SK-N-SH treated with all-trans-retinoic acid at 6 μM for 48 hours (cell line): Measurements from ENCODE around the gene MAPRE2.

ENCODE experiments used
- ATAC-seq: fragments of 200-7000 bp; cut with Tn5 transposase; 3 replicates; pipeline ENCODE4 v1.9.1; 2020; ENCODE audit warnings: mild to moderate bottlenecking, moderate library complexity
- ARNTL ChIP-seq: fragments of 450-650 bp; formaldehyde crosslinking; IDR thresholded peaks from 2 replicates; pipeline ENCODE4 v1.5.0; 2020; ENCODE audit warnings: low read depth, mild to moderate bottlenecking, moderate library complexity, borderline replicate concordance
- BACH2 ChIP-seq: fragments of 250-450 bp; sonication (Bioruptor Pico); IDR thresholded peaks from 2 replicates; pipeline ENCODE4 v1.9.0; 2021; ENCODE audit warnings: mild to moderate bottlenecking, borderline replicate concordance
- CREB5 ChIP-seq: fragments of 250-450 bp; sonication (Bioruptor Pico); IDR thresholded peaks from 2 replicates; pipeline ENCODE4 v1.5.1; 2020; ENCODE audit warnings: low read depth, mild to moderate bottlenecking, moderate library complexity
- CSDC2 ChIP-seq: fragments of 250-450 bp; sonication (Bioruptor Pico); IDR thresholded peaks from 2 replicates; pipeline ENCODE4 v1.5.0; 2020; ENCODE audit warnings: mild to moderate bottlenecking, moderate library complexity
- CSRNP3 ChIP-seq: fragments of 250-450 bp; sonication (Bioruptor Pico); IDR thresholded peaks from 2 replicates; pipeline ENCODE4 v1.5.1; 2021; ENCODE audit warnings: mild to moderate bottlenecking, moderate library complexity
- ESRRG ChIP-seq: fragments of 250-450 bp; sonication (Bioruptor Pico); IDR thresholded peaks from 2 replicates; pipeline ENCODE4 v1.6.1; 2021; ENCODE audit warnings: mild to moderate bottlenecking
- GLIS3 ChIP-seq: fragments of 250-450 bp; sonication (Bioruptor Pico); IDR thresholded peaks from 2 replicates; pipeline ENCODE4 v1.5.0; 2020; ENCODE audit warnings: mild to moderate bottlenecking, moderate library complexity
- ISL1 ChIP-seq: fragments of 250-450 bp; sonication (Bioruptor Pico); IDR thresholded peaks from 2 replicates; pipeline ENCODE4 v2.1.2; 2022; ENCODE audit warnings: mild to moderate bottlenecking, moderate library complexity
- OSR1 ChIP-seq: fragments of 250-450 bp; sonication (Bioruptor Pico); IDR thresholded peaks from 2 replicates; pipeline ENCODE4 v1.8.0; 2022; ENCODE audit warnings: moderate library complexity, mild to moderate bottlenecking, inconsistent platforms
- POU6F1 ChIP-seq: fragments of 250-450 bp; sonication (Bioruptor Pico); IDR thresholded peaks from 2 replicates; pipeline ENCODE4 v1.8.0; 2021; ENCODE audit warnings: low read depth, mild to moderate bottlenecking, moderate library complexity, borderline replicate concordance
- PPARA ChIP-seq: fragments of 250-450 bp; sonication (Bioruptor Pico); IDR thresholded peaks from 2 replicates; pipeline ENCODE4 v1.5.0; 2020; ENCODE audit warnings: mild to moderate bottlenecking, borderline replicate concordance
- RARB ChIP-seq: fragments of 250-450 bp; sonication (Bioruptor Pico); IDR thresholded peaks from 2 replicates; pipeline ENCODE4 v1.8.0; 2021; ENCODE audit warnings: mild to moderate bottlenecking, moderate library complexity
- SNAI2 ChIP-seq: fragments of 250-450 bp; sonication (Bioruptor Pico); IDR thresholded peaks from 2 replicates; pipeline ENCODE4 v1.5.0; 2020; ENCODE audit warnings: mild to moderate bottlenecking, moderate library complexity
- TCF4 ChIP-seq: fragments of 250-450 bp; sonication (Bioruptor Pico); IDR thresholded peaks from 2 replicates; pipeline ENCODE4 v1.8.0; 2021; ENCODE audit warnings: mild to moderate bottlenecking, moderate library complexity, borderline replicate concordance
- TOX ChIP-seq: fragments of 250-450 bp; sonication (Bioruptor Pico); IDR thresholded peaks from 2 replicates; pipeline ENCODE4 v1.8.0; 2021; ENCODE audit warnings: mild to moderate bottlenecking, moderate library complexity, borderline replicate concordance
- TSHZ2 ChIP-seq: fragments of 250-450 bp; sonication (Bioruptor Pico); IDR thresholded peaks from 2 replicates; pipeline ENCODE4 v1.5.0; 2020; ENCODE audit warnings: mild to moderate bottlenecking, moderate library complexity
- ZC3H10 ChIP-seq: fragments of 250-450 bp; sonication (Bioruptor Pico); IDR thresholded peaks from 2 replicates; pipeline ENCODE4 v1.5.1; 2021; ENCODE audit warnings: mild to moderate bottlenecking, moderate library complexity
- ZFP3 ChIP-seq: fragments of 250-450 bp; sonication (Bioruptor Pico); IDR thresholded peaks from 2 replicates; pipeline ENCODE4 v1.5.0; 2020; ENCODE audit warnings: mild to moderate bottlenecking, moderate library complexity
- ZFP30 ChIP-seq: fragments of 450-650 bp; formaldehyde crosslinking; IDR thresholded peaks from 2 replicates; pipeline ENCODE4 v1.5.0; 2022; ENCODE audit warnings: mild to moderate bottlenecking, moderate library complexity
- ZNF565 ChIP-seq: fragments of 450-650 bp; formaldehyde crosslinking; conservative IDR thresholded peaks from 2 replicates; pipeline ENCODE4 v1.5.0; 2020; ENCODE audit warnings: low read depth, mild to moderate bottlenecking, moderate library complexity
- ZNF70 ChIP-seq: fragments of 450-650 bp; formaldehyde crosslinking; IDR thresholded peaks from 2 replicates; pipeline ENCODE4 v1.5.0; 2020; ENCODE audit warnings: mild to moderate bottlenecking, moderate library complexity
- ZNF8 ChIP-seq: fragments of 450-650 bp; formaldehyde crosslinking; IDR thresholded peaks from 2 replicates; pipeline ENCODE4 v1.5.0; 2020; ENCODE audit warnings: mild to moderate bottlenecking, moderate library complexity

MAPRE2 gene

GRCh38 chr18:35174745-35175144 is 133.5 kb downstream of the MAPRE2 start:
- no peak for ATAC-seq
- TF ChIP-seq ZNF8 (CRISPR knock-in tag) (no peak), CREB5 (no peak), TSHZ2 (CRISPR knock-in tag) (no peak)

GRCh38 chr18:35176925-35177324 is 135.7 kb downstream of the MAPRE2 start:
- no peak for ATAC-seq
- no peak for TF ChIP-seq ESRRG (CRISPR knock-in tag)
- no peak for TF ChIP-seq TCF4 (CRISPR knock-in tag)
- TF ChIP-seq ARNTL (CRISPR knock-in tag) = no peak
- TF ChIP-seq OSR1 (CRISPR knock-in tag) = no peak
- TF ChIP-seq ZFP3 = no peak
- TF ChIP-seq ZFP30 (CRISPR knock-in tag) = no peak
- TF ChIP-seq ZNF565 = no peak
- no peak for TF ChIP-seq POU6F1 (CRISPR knock-in tag)

GRCh38 chr18:35178260-35178659 is 137.0 kb downstream of the MAPRE2 start:
- TF ChIP-seq PPARA (no peak), ZNF565 (no peak), ZNF70 (CRISPR knock-in tag) (no peak), ZC3H10 (CRISPR knock-in tag) (no peak), TCF4 (CRISPR knock-in tag) (no peak), ZFP3 (no peak), ZNF8 (CRISPR knock-in tag) (no peak)
- TF ChIP-seq, all 23 proteins: peak for 0
- ATAC-seq = peak; percentile 81

- TF ChIP-seq TOX (CRISPR knock-in tag) (no peak), BACH2 (CRISPR knock-in tag) (no peak), ZFP30 (CRISPR knock-in tag) (no peak), ZNF8 (CRISPR knock-in tag) (no peak), GLIS3 (no peak), TCF4 (CRISPR knock-in tag) (no peak), CSDC2 (CRISPR knock-in tag) (no peak), OSR1 (CRISPR knock-in tag) (no peak), ARNTL (CRISPR knock-in tag) (no peak), ZFP3 (no peak), RARB (CRISPR knock-in tag) (no peak), ISL1 (CRISPR knock-in tag) (no peak)
- no peak for ATAC-seq
These were observed 138.7 kb downstream of the MAPRE2 start for GRCh38 chr18:35179906-35180305.

GRCh38 chr18:35180455-35180854 is 139.2 kb downstream of the MAPRE2 start:
- TF ChIP-seq CSDC2 (CRISPR knock-in tag) = no peak
- TF ChIP-seq ESRRG (CRISPR knock-in tag) = no peak
- no peak for TF ChIP-seq ZNF8 (CRISPR knock-in tag)
- no peak for TF ChIP-seq TOX (CRISPR knock-in tag)
- TF ChIP-seq OSR1 (CRISPR knock-in tag) = no peak
- TF ChIP-seq, all 23 proteins: peak for 0

GRCh38 chr18:35182151-35182550 is 140.9 kb downstream of the MAPRE2 start:
- no peak for ATAC-seq
- no peak for TF ChIP-seq ARNTL (CRISPR knock-in tag)
- TF ChIP-seq ESRRG (CRISPR knock-in tag) = no peak
- no peak for TF ChIP-seq CREB5
- TF ChIP-seq ZNF565 = no peak
- no peak for TF ChIP-seq OSR1 (CRISPR knock-in tag)
- no peak for TF ChIP-seq PPARA
- TF ChIP-seq RARB (CRISPR knock-in tag) = no peak
- TF ChIP-seq ZNF8 (CRISPR knock-in tag) = no peak
- TF ChIP-seq CSRNP3 (CRISPR knock-in tag) = no peak
- TF ChIP-seq GLIS3 = no peak
- TF ChIP-seq ZC3H10 (CRISPR knock-in tag) = no peak
- no peak for TF ChIP-seq CSDC2 (CRISPR knock-in tag)
- no peak for TF ChIP-seq ZFP3
- TF ChIP-seq ISL1 (CRISPR knock-in tag) = no peak
- no peak for TF ChIP-seq TOX (CRISPR knock-in tag)
- no peak for TF ChIP-seq SNAI2 (CRISPR knock-in tag)

More at GRCh38 chr18:35180455-35180854, 139.2 kb downstream of the MAPRE2 start:
- no peak for ATAC-seq
